HPDE6-E6E7 (cell line): ENCODE data around the gene EXD2.
"Not testable (repeated sequence)": the region's sequence is repeated elsewhere in the genome, so short reads cannot be mapped to it uniquely, and the experiment has no call there.

Experiments
- DNase-seq: peaks from one replicate; pipeline ENCODE4 v3.0.0; 2011; ENCODE audit warnings: missing footprints; ENCODE audit errors: extremely low spot score

The EXD2 gene

GRCh38 chr14:69249603-69250002 is 58.3 kb downstream of the EXD2 start:
- DNase-seq: no peak

- DNase-seq: no peak
Observed at GRCh38 chr14:69252851-69253250, 61.6 kb downstream of the EXD2 start.

GRCh38 chr14:69259168-69259526 is 67.8 kb downstream of the EXD2 start:
- DNase-seq: no peak

- no peak for DNase-seq
Observed at GRCh38 chr14:69259527-69260189, 68.4 kb downstream of the EXD2 start, which contains the start of gene GALNT16. Gene GALNT16 (plus strand): TSS chr14:69260158. CDS start chr14:69260291, 133 bp downstream.

- no peak for DNase-seq
Observed at GRCh38 chr14:69260190-69260860, 69.0 kb downstream of the EXD2 start.

- DNase-seq: no peak
Observed at GRCh38 chr14:69260861-69261564, 69.7 kb downstream of the EXD2 start.

GRCh38 chr14:69261761-69262331 is 70.5 kb downstream of the EXD2 start:
- DNase-seq: no peak

- DNase-seq: no peak
Observed at GRCh38 chr14:69262516-69262915, 71.2 kb downstream of the EXD2 start.

- DNase-seq: no peak
Observed at GRCh38 chr14:69263364-69263763, 72.1 kb downstream of the EXD2 start.

- DNase-seq: no peak
Observed at GRCh38 chr14:69263771-69264170, 72.5 kb downstream of the EXD2 start.

GRCh38 chr14:69266572-69267345 is 75.5 kb downstream of the EXD2 start:
- DNase-seq: no peak

GRCh38 chr14:69267492-69267891 is 76.2 kb downstream of the EXD2 start:
- DNase-seq: no peak

- DNase-seq: no peak
Observed at GRCh38 chr14:69268223-69268622, 76.9 kb downstream of the EXD2 start.

GRCh38 chr14:69268763-69269162 is 77.5 kb downstream of the EXD2 start:
- DNase-seq: no peak

GRCh38 chr14:69269381-69269780 is 78.1 kb downstream of the EXD2 start:
- DNase-seq: no peak

GRCh38 chr14:69270097-69270496 is 78.8 kb downstream of the EXD2 start:
- no peak for DNase-seq

- no peak for DNase-seq
Observed at GRCh38 chr14:69270795-69271708, 79.8 kb downstream of the EXD2 start.

- DNase-seq: no peak
Observed at GRCh38 chr14:69274321-69274720, 83.0 kb downstream of the EXD2 start.

- no peak for DNase-seq
Observed at GRCh38 chr14:69275331-69275730, 84.0 kb downstream of the EXD2 start.

- DNase-seq: not testable (repeated sequence)
Observed at GRCh38 chr14:69277356-69277755, 86.1 kb downstream of the EXD2 start.
